Measurements from ENCODE around the gene WDR17. TPM values are rescaled to one million over a fixed set of nuclear protein-coding genes. Genes with fewer than 3 reads are reported as not detected.

The WDR17 gene
- total and polyA plus RNA-seq, 2 donors (not counting 1 experiment from before 2014, with no cell fraction given), result 1.7 to 4.5 TPM

- Histone ChIP-seq H3K4me1 (ENCODE audit: control insufficient read depth, extremely low read depth, insufficient read depth, low read length) (no peaks in the 10 kb centered on the region), H3K79me2 (ENCODE audit: control insufficient read depth, insufficient read depth, low read length) (no peaks in the 10 kb centered on the region), H3K4me3 (replicated peaks in 1 of 4; ENCODE audit: control extremely low read depth in 1 of 4, insufficient read depth in 1 of 4, low read depth in 3 of 4, low read length in 4 of 4) (no peak overlapping the region), H3K9ac (ENCODE audit: insufficient read depth, low read length) (no peak overlapping the region), H3K27ac (ENCODE audit: insufficient read depth, low read length) (no peak overlapping the region), H2AFZ (ENCODE audit: low read length) (no peak overlapping the region), H3K4me2 (ENCODE audit: extremely low read depth, insufficient read depth, low read length) (no peak overlapping the region), H3K36me3 (ENCODE audit: control insufficient read depth, insufficient read depth, low read length) (no peaks in the 10 kb centered on the region), H3K27me3 (ENCODE audit: control insufficient read depth, insufficient read depth, low read length) (no peaks in the 10 kb centered on the region), H4K20me1 (ENCODE audit: control insufficient read depth, extremely low read depth, insufficient read depth, low read length) (no peaks in the 10 kb centered on the region), H3K9me3 (ENCODE audit: control insufficient read depth, insufficient read depth, low read depth, low read length) (no peaks in the 10 kb centered on the region)
- peak; percentile 43 to 92 for DNase-seq (ENCODE audit: low read depth in 2 of 2)
- TF ChIP-seq EZH2 (IDR thresholded peaks at IDR 0.05; ENCODE audit: low read length, missing control alignments) (no peak), CTCF (conservative IDR thresholded peaks at IDR 0.05 in 1 of 2, IDR thresholded peaks at IDR 0.05 in 1 of 2; ENCODE audit: low read depth in 1 of 2, low read length in 2 of 2) (no peak)
These were observed 91.0 kb downstream of the WDR17 start for GRCh38 chr4:176156656-176157055.

DNA sequence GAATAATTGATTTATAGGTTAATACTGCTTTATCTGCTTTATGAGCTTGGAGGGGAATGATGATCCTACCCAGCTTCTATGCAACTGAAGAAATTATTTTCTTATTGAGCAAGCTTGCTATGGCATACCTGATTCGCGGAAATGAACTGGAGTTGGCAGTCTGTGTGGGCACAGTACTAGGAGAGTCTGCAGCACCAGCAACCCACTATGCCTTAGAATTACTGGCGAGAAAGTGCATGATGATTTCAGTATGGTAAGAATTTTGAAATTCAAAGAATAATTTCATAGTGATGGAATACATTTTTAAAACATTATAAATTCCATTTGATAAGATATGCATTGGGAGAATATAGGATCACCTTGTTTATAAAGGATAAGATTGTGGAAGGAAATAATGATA, 97.4 kb downstream of the WDR17 start:
- Histone ChIP-seq H3K27ac (ENCODE audit: insufficient read depth, low read length) (no peak overlapping the region), H3K4me1 (ENCODE audit: control insufficient read depth, extremely low read depth, insufficient read depth, low read length) (no peaks in the 10 kb centered on the region), H3K9me3 (ENCODE audit: control insufficient read depth, insufficient read depth, low read depth, low read length) (no peaks in the 10 kb centered on the region)

GRCh38 chr4:176185051-176185450, 119.4 kb downstream of the WDR17 start:
- no peak overlapping the region for H3K4me3 ChIP-seq (replicated peaks in 1 of 4; ENCODE audit: control extremely low read depth in 1 of 4, insufficient read depth in 1 of 4, low read depth in 3 of 4, low read length in 4 of 4)
- no peak overlapping the region for H3K4me2 ChIP-seq (ENCODE audit: extremely low read depth, insufficient read depth, low read length)
- H3K9me3 ChIP-seq (ENCODE audit: control insufficient read depth, insufficient read depth, low read depth, low read length), result no peaks in the 10 kb centered on the region
- TF ChIP-seq EZH2 (IDR thresholded peaks at IDR 0.05; ENCODE audit: low read length, missing control alignments), result no peak
- TF ChIP-seq CTCF (conservative IDR thresholded peaks at IDR 0.05 in 1 of 2, IDR thresholded peaks at IDR 0.05 in 1 of 2; ENCODE audit: low read depth in 1 of 2, low read length in 2 of 2), result no peak
- no peak overlapping the region for H3K27ac ChIP-seq (ENCODE audit: insufficient read depth, low read length)
- no peaks in the 10 kb centered on the region for H4K20me1 ChIP-seq (ENCODE audit: control insufficient read depth, extremely low read depth, insufficient read depth, low read length)
- H2AFZ ChIP-seq (ENCODE audit: low read length), result no peak overlapping the region
- no peaks in the 10 kb centered on the region for H3K27me3 ChIP-seq (ENCODE audit: control insufficient read depth, insufficient read depth, low read length)
- no peaks in the 10 kb centered on the region for H3K79me2 ChIP-seq (ENCODE audit: control insufficient read depth, insufficient read depth, low read length)
- no peaks in the 10 kb centered on the region for H3K36me3 ChIP-seq (ENCODE audit: control insufficient read depth, insufficient read depth, low read length)
- DNase-seq (ENCODE audit: low read depth in 2 of 2), result peak; percentile 76 to 97
- H3K9ac ChIP-seq (ENCODE audit: insufficient read depth, low read length), result no peak overlapping the region
- H3K4me1 ChIP-seq (ENCODE audit: control insufficient read depth, extremely low read depth, insufficient read depth, low read length), result peaks cover 2% of the 10 kb centered on the region

More for the DNA sequence above, 97.4 kb downstream of the WDR17 start:
- no peak overlapping the region for H2AFZ ChIP-seq (ENCODE audit: low read length)
- no peak overlapping the region for H3K4me3 ChIP-seq (replicated peaks in 1 of 4; ENCODE audit: control extremely low read depth in 1 of 4, insufficient read depth in 1 of 4, low read depth in 3 of 4, low read length in 4 of 4)
- DNase-seq (ENCODE audit: low read depth in 2 of 2), result no peak
- H3K9ac ChIP-seq (ENCODE audit: insufficient read depth, low read length), result no peak overlapping the region
- no peaks in the 10 kb centered on the region for H3K27me3 ChIP-seq (ENCODE audit: control insufficient read depth, insufficient read depth, low read length)
- H4K20me1 ChIP-seq (ENCODE audit: control insufficient read depth, extremely low read depth, insufficient read depth, low read length), result no peaks in the 10 kb centered on the region
- no peaks in the 10 kb centered on the region for H3K36me3 ChIP-seq (ENCODE audit: control insufficient read depth, insufficient read depth, low read length)
- H3K4me2 ChIP-seq (ENCODE audit: extremely low read depth, insufficient read depth, low read length), result no peak overlapping the region
- H3K79me2 ChIP-seq (ENCODE audit: control insufficient read depth, insufficient read depth, low read length), result no peaks in the 10 kb centered on the region
- no peak for TF ChIP-seq CTCF (conservative IDR thresholded peaks at IDR 0.05 in 1 of 2, IDR thresholded peaks at IDR 0.05 in 1 of 2; ENCODE audit: low read depth in 1 of 2, low read length in 2 of 2)
- TF ChIP-seq EZH2 (IDR thresholded peaks at IDR 0.05; ENCODE audit: low read length, missing control alignments), result no peak
